Thyroid gland (tissue), 4 donors: ENCODE data around the gene RAB6A. TPM values are rescaled to one million over a fixed set of nuclear protein-coding genes. Genes with fewer than 3 reads are reported as not detected.

Experiments used
- DNase-seq, 2 donors: peaks; one replicate each; pipeline ENCODE4 v3.0.0-alpha.2; 2019
- H3K27ac ChIP-seq, 3 donors: fragments of 200-600 bp; sonication (generic); 1 replicate in 2 of 3; 2 replicates in 1 of 3; pipeline ENCODE4 v1.5.1; 2016 to 2019; ENCODE audit warnings: mild to moderate bottlenecking in 1 of 3, moderate library complexity in 1 of 3
- H3K27me3 ChIP-seq: fragments of 200-600 bp; sonication (generic); one replicate; pipeline ENCODE4 v1.5.1; 2019
- H3K36me3 ChIP-seq, 2 donors: fragments of 200-600 bp; sonication (generic); one replicate each; pipeline ENCODE4 v1.5.1; 2016 to 2019
- H3K4me1 ChIP-seq, 2 donors: fragments of 200-600 bp; sonication (generic); one replicate each; pipeline ENCODE4 v1.5.1; 2017 to 2019
- H3K4me3 ChIP-seq, 3 donors: fragments of 200-600 bp; sonication (generic); replicated peaks in 1 of 3; 1 replicate in 2 of 3; 2 replicates in 1 of 3; pipeline ENCODE4 v1.5.1; 2016; ENCODE audit warnings: mild to moderate bottlenecking in 1 of 3
- H3K9me3 ChIP-seq: fragments of 200-600 bp; sonication (generic); one replicate; pipeline ENCODE4 v1.5.1; 2017
- POLR2A ChIP-seq, 2 donors: fragments of 450-650 bp; IDR thresholded peaks; one replicate each; pipeline ENCODE4 v1.6.1; 2017; ENCODE audit warnings: antibody characterized with exemption in 2 of 2, mild to moderate bottlenecking in 2 of 2, moderate library complexity in 1 of 2
- WGBS, 2 donors: methylation state at CpG; one replicate each; pipeline ENCODE4 v1.1.5; 2017; 5-methylcytosine and 5-hydroxymethylcytosine counted together
- intact Hi-C: fragments of 100-400 bp; cut with DNase I; formaldehyde crosslinking; loops from one replicate; pipeline ENCODE4 v1.15.1; 2023
- total RNA-seq, 4 donors: library from RNA; depleted of rRNA; stranded (reverse); fragments of >200 nt; gene quantifications; one replicate each; pipeline ENCODE4 v1.2.3, GENCODE V29; 2016
- TF ChIP-seq, protein P1 (sequence below), 6 experiments: fragments of 200-600 bp in 3 of 6; fragments of 450-650 bp in 3 of 6; sonication (generic) in 3 of 6; IDR thresholded peaks; one replicate each; pipeline ENCODE4 v1.5.1; 2016 to 2019; ENCODE audit warnings: antibody characterized with exemption in 6 of 6, mild to moderate bottlenecking in 2 of 6, inconsistent platforms in 1 of 6, moderate library complexity in 1 of 6

The RAB6A gene
- total RNA-seq, 4 donors from 2014 or later, result 131 to 191 (median 178) TPM

GRCh38 chr11:73671701-73672100, 89.2 kb downstream of the RAB6A start:
- Histone ChIP-seq H3K27ac (no peak overlapping the region), H3K4me1 (no peaks in the 10 kb centered on the region), H3K4me3 (no peak overlapping the region), H3K9me3 (no peaks in the 10 kb centered on the region), H3K36me3 (peaks cover 0 to 2% of the 10 kb centered on the region in 2 donors), H3K27me3 (no peaks in the 10 kb centered on the region)
- no peak for DNase-seq
- TF ChIP-seq, protein P1, sequence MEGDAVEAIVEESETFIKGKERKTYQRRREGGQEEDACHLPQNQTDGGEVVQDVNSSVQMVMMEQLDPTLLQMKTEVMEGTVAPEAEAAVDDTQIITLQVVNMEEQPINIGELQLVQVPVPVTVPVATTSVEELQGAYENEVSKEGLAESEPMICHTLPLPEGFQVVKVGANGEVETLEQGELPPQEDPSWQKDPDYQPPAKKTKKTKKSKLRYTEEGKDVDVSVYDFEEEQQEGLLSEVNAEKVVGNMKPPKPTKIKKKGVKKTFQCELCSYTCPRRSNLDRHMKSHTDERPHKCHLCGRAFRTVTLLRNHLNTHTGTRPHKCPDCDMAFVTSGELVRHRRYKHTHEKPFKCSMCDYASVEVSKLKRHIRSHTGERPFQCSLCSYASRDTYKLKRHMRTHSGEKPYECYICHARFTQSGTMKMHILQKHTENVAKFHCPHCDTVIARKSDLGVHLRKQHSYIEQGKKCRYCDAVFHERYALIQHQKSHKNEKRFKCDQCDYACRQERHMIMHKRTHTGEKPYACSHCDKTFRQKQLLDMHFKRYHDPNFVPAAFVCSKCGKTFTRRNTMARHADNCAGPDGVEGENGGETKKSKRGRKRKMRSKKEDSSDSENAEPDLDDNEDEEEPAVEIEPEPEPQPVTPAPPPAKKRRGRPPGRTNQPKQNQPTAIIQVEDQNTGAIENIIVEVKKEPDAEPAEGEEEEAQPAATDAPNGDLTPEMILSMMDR (IDR thresholded peaks at IDR 0.05), result no peak
- no peak for TF ChIP-seq POLR2A (IDR thresholded peaks at IDR 0.05)
- 86 to 87% methylated on average over 6 of the region's 6 CpGs for WGBS, 2 donors
- intact Hi-C loops, result no loop called here

DNA sequence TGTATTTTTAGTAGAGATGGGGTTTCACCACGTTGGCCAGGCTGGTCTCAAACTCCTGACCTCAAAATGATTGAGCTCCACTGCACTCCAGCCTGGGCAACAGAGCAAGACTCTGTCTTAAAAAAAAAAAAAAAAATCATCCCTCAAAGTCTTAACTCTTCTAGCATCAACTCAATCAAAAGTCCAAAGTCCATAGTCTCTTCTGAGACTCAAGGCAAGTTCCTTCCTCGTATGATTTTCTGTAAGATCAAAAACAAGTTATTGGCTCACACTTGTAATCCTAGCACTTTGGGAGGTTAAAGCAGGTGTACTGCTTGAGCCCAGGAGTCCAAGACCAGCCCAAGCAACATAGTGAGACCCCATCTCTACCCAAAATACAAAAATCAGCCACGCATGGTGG, 90.1 kb downstream of the RAB6A start:
- Histone ChIP-seq H3K36me3 (no peaks in the 10 kb centered on the region), H3K27me3 (no peaks in the 10 kb centered on the region), H3K9me3 (no peaks in the 10 kb centered on the region), H3K4me3 (no peak overlapping the region), H3K4me1 (no peaks in the 10 kb centered on the region), H3K27ac (no peak overlapping the region)
- TF ChIP-seq POLR2A (IDR thresholded peaks at IDR 0.05), result no peak
- TF ChIP-seq, protein P1 (IDR thresholded peaks at IDR 0.05), result no peak
- 73 to 80% methylated on average over 3 of the region's 3 CpGs for WGBS, 2 donors
- intact Hi-C loops, result no loop called here
- no peak for DNase-seq

DNA sequence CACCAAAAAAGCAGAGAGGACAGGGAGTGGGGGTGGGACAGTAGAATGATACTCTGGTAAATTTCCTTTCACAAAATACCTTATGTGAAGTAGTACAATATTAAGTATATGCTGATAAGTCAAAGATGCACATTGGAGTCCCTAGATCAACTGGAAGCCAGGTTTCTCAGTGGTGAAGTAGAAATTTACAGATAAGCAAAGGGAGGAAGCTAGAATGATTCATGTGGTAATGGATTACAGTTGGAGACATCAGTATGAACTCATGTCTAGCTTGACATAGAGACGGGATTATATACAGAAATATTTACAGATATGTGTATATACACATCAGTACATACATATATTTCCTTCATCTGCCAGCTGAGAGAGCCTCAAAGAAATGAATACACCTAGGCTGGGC, 93.0 kb downstream of the RAB6A start:
- 90 to 97% methylated on average over 1 of the region's 1 CpG for WGBS, 2 donors
- H3K27me3 ChIP-seq, result no peaks in the 10 kb centered on the region
- TF ChIP-seq POLR2A (IDR thresholded peaks at IDR 0.05), result no peak
- TF ChIP-seq, protein P1 (IDR thresholded peaks at IDR 0.05), result no peak
- H3K27ac ChIP-seq, result no peak overlapping the region
- no peak overlapping the region for H3K4me3 ChIP-seq
- intact Hi-C loops, result no loop called here
- no peaks in the 10 kb centered on the region for H3K9me3 ChIP-seq
- peaks cover 0 to 9% of the 10 kb centered on the region in 2 donors for H3K4me1 ChIP-seq
- DNase-seq, result no peak
- H3K36me3 ChIP-seq, result no peaks in the 10 kb centered on the region

DNA sequence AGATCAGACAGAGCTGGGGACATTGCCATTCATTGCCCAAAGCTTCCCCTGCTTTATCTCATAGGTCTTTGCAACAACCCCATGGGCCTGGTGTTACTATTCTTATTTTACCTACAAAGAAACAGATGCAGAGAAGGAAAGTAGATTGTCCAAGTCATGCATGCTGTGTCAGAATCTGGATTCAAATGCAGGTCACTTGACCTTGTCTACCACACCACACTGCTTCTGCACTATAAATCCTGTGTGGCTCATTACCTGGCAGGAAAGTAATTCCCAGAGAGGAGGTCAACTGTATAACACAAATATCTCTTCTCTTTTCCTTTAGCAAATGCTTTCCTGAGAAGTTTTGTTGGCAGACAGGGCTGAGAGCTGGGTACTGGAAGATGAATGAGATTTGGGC, 96.0 kb downstream of the RAB6A start:
- no peak for DNase-seq
- intact Hi-C loops, result loop anchor here (5.0 kb wide), 1 partner anchor 268 kb away; no protein-coding TSS in a partner anchor

More for the DNA sequence above, 96.0 kb downstream of the RAB6A start:
- no peak for TF ChIP-seq POLR2A (IDR thresholded peaks at IDR 0.05)
- TF ChIP-seq, protein P1 (IDR thresholded peaks at IDR 0.05), result no peak
- no peak overlapping the region for H3K4me3 ChIP-seq
- peaks cover 0 to 9% of the 10 kb centered on the region in 2 donors for H3K4me1 ChIP-seq
- H3K27me3 ChIP-seq, result no peaks in the 10 kb centered on the region
- H3K27ac ChIP-seq, result no peak overlapping the region
- H3K36me3 ChIP-seq, result no peaks in the 10 kb centered on the region
- no peaks in the 10 kb centered on the region for H3K9me3 ChIP-seq
